T-cell (primary cell): Measurements from ENCODE around the gene LHX1. TPM values are rescaled to one million over a fixed set of nuclear protein-coding genes. Genes with fewer than 3 reads are reported as not detected.
A peak's percentile ranks its signal among the peaks of the same experiment; 100 is the strongest.

ENCODE experiments used
- ATAC-seq, 4 experiments: fragments of 200-7000 bp in 3 of 4; fragments of 150-1000 bp in 1 of 4; cut with Tn5 transposase; replicated peaks in 1 of 4; 1 replicate in 3 of 4; 2 replicates in 1 of 4; pipeline ENCODE4 v1.10.0; 2021; ENCODE audit warnings: moderate library complexity in 3 of 4, mild to moderate bottlenecking in 2 of 4, moderate number of reproducible peaks in 1 of 4
- CTCF ChIA-PET, 2 donors: fragments of 300-600 bp; sonication (Branson Sonifier 250); formaldehyde crosslinking; loops; one replicate each; lab custom pipeline; 2022; ENCODE audit warnings: antibody characterized with exemption in 2 of 2; lab: Charles Lee
- POLR2A ChIA-PET, 2 donors: fragments of 300-600 bp; sonication (Branson Sonifier 250); formaldehyde crosslinking; loops; one replicate each; lab custom pipeline; 2022; ENCODE audit warnings: antibody characterized with exemption in 2 of 2; lab: Charles Lee
- DNase-seq, 35 experiments: peaks; one replicate each; pipeline versions ENCODE4 v3.0.0 to v3.0.0-alpha.2; 2013 to 2023
- H3K27ac ChIP-seq: one replicate; pipeline ENCODE4 v1.5.1; 2013; ENCODE audit warnings: low read length
- H3K27me3 ChIP-seq, 2 experiments: replicated peaks in 1 of 2; 1 replicate in 1 of 2; 2 replicates in 1 of 2; pipeline versions ENCODE4 v1.6.1 to v1.7.0; 2013; ENCODE audit warnings: low read length in 1 of 2, mixed read lengths in 1 of 2; ENCODE audit not compliant: control insufficient read depth in 2 of 2, insufficient read depth in 2 of 2; ENCODE audit errors: extremely low read depth in 1 of 2
- H3K36me3 ChIP-seq, 2 donors: 1 replicate in 1 of 2; 2 replicates in 1 of 2; pipeline versions ENCODE4 v1.6.1 to v1.7.0; 2013; ENCODE audit warnings: low read length in 1 of 2; ENCODE audit not compliant: control insufficient read depth in 2 of 2, insufficient read depth in 1 of 2; ENCODE audit errors: extremely low read depth in 1 of 2
- H3K4me1 ChIP-seq, 2 experiments: 1 replicate in 1 of 2; 2 replicates in 1 of 2; pipeline versions ENCODE4 v1.6.1 to v1.7.0; 2013; ENCODE audit warnings: low read length in 2 of 2, mixed read lengths in 1 of 2; ENCODE audit not compliant: insufficient read depth in 2 of 2, control insufficient read depth in 1 of 2; ENCODE audit errors: extremely low read depth in 1 of 2
- H3K4me3 ChIP-seq, 2 donors: 1 replicate in 1 of 2; 2 replicates in 1 of 2; pipeline versions ENCODE4 v1.5.1 to v1.7.0; 2013; ENCODE audit warnings: mild to moderate bottlenecking in 2 of 2, low read length in 1 of 2, moderate library complexity in 1 of 2; ENCODE audit not compliant: control insufficient read depth in 1 of 2; ENCODE audit errors: extremely low read depth in 1 of 2
- H3K9me3 ChIP-seq: 2 replicates; pipeline ENCODE4 v1.7.0; 2013
- H3K27ac Mint-ChIP-seq, 2 donors: one replicate each; pipeline ENCODE4 v1.8.0; 2020 to 2021; ENCODE audit warnings: mild to moderate bottlenecking in 2 of 2, mixed read lengths in 2 of 2
- H3K27me3 Mint-ChIP-seq, 2 donors: one replicate each; pipeline ENCODE4 v1.8.0; 2021 to 2022; ENCODE audit warnings: mixed read lengths in 2 of 2
- H3K36me3 Mint-ChIP-seq: one replicate; pipeline ENCODE4 v1.8.0; 2021; ENCODE audit warnings: mixed read lengths
- H3K4me1 Mint-ChIP-seq, 3 donors: one replicate each; pipeline ENCODE4 v1.8.0; 2020 to 2022; ENCODE audit warnings: mixed read lengths in 3 of 3, mild to moderate bottlenecking in 1 of 3
- H3K4me3 Mint-ChIP-seq, 3 donors: one replicate each; pipeline ENCODE4 v1.8.0; 2020 to 2022; ENCODE audit warnings: mild to moderate bottlenecking in 3 of 3, mixed read lengths in 3 of 3, moderate library complexity in 3 of 3
- H3K9me3 Mint-ChIP-seq, 3 donors: one replicate each; pipeline ENCODE4 v1.8.0; 2020 to 2022; ENCODE audit warnings: mixed read lengths in 3 of 3
- WGBS: methylation state at CpG from one replicate; pipeline ENCODE4 v1.1.5; 2013; ENCODE audit warnings: missing lambda C conversion rate; ENCODE audit not compliant: insufficient coverage; 5-methylcytosine and 5-hydroxymethylcytosine counted together
- total RNA-seq, 35 experiments: library from RNA in 6 of 35; stranded (reverse) in 6 of 35; fragments of 120-200 nt in 1 of 35; gene quantifications; one replicate each; pipeline versions ENCODE4 v1.2.1 to v1.2.4 and lab custom pipeline; 2013 to 2026

Gene LHX1
- not detected for total RNA-seq
- 0.04 TPM for total RNA-seq (2013)
- 0 to 0.15 (median 0.04) reads per million in 29 experiments for total RNA-seq (lab: John Stamatoyannopoulos, UW)

DNA sequence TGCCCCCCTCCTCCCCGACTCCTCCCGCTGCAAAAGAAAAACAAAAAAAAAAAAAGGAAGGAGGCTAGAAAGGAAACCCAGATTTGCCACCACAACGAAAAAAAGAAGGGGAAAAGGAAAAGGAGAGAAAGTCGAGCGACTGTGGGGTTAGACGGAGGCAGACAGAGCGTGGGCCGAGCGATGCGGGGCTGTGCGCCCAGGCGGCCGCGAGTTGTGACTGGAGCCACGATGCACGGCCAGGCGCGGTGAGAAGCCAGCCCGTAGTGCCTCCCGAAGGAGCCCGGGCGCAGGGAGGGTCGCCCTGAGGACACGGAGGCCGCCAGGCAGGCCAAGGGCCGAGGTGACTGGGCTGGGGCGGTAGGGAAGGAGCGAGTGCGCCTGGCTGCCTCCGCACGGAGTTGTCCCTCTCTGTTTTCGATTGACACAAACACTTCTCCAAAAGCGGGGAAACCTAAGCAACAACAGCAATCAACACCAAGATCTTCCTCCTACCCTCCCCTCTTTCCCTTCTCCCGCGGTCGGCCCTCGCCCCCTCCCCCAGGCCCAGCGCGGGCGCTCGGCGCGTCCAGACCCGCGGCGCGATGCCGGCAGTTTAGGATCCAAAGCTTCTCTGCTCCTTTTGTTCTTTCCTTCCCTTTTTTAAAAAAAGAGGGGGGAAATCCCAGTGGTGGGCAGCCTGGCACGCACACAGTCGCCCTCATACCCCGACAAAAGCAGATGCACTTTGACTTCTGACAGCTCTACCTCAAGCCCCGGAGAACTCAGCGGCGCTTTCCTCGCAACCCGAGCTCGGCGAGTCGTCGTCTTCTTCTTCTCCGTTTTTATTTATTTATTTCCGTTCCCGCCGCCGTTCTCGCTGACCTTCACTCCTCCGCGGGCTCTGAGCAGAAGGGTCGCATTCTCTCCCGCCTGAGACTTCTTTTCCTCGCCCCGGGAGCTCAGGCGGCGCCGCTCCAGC lies at the start of gene LHX1:
LHX1 (plus strand) TSS at position 475 of the 958 bp plus-strand sequence. CDS start 723 bp downstream, outside the sequence.
- no peak within 1 kb of the TSS for H3K27ac ChIP-seq
- H3K27me3 ChIP-seq, result peaks cover 21 to 99% of the 10 kb centered on the region in 2 experiments
- POLR2A ChIA-PET, result interaction anchor here in 1 of 2 donors (0.6 kb wide), 1 partner anchor 952 kb away, joined by 4 read pairs; no protein-coding TSS in a partner anchor
- peak within 1 kb of the TSS in 1 of 2 donors; percentile 71 for H3K27ac Mint-ChIP-seq
- H3K9me3 ChIP-seq, result no peaks in the 10 kb centered on the region
- CTCF ChIA-PET, result no interaction called here
- H3K9me3 Mint-ChIP-seq, result no peaks in the 10 kb centered on the region
- peak in 1 of 4 experiments; percentile 24 for ATAC-seq
- peak within 1 kb of the TSS; percentile 11 to 68 for H3K4me3 ChIP-seq
- WGBS, result 3% methylated on average over 58 of the region's 75 CpGs
- H3K36me3 Mint-ChIP-seq, result no peaks in the 10 kb centered on the region
- peaks cover 66 to 90% of the 10 kb centered on the region in 2 donors for H3K27me3 Mint-ChIP-seq
- H3K4me1 Mint-ChIP-seq, result peaks cover 69 to 75% (median 70%) of the 10 kb centered on the region in 3 donors
- peak within 1 kb of the TSS; percentile 62 to 75 (median 71) for H3K4me3 Mint-ChIP-seq
- DNase-seq, result peak in 3 of 35 experiments; percentile 19 to 51 (median 41)
- no peaks in the 10 kb centered on the region for H3K36me3 ChIP-seq
- peaks cover 28 to 95% of the 10 kb centered on the region in 2 experiments for H3K4me1 ChIP-seq

DNA sequence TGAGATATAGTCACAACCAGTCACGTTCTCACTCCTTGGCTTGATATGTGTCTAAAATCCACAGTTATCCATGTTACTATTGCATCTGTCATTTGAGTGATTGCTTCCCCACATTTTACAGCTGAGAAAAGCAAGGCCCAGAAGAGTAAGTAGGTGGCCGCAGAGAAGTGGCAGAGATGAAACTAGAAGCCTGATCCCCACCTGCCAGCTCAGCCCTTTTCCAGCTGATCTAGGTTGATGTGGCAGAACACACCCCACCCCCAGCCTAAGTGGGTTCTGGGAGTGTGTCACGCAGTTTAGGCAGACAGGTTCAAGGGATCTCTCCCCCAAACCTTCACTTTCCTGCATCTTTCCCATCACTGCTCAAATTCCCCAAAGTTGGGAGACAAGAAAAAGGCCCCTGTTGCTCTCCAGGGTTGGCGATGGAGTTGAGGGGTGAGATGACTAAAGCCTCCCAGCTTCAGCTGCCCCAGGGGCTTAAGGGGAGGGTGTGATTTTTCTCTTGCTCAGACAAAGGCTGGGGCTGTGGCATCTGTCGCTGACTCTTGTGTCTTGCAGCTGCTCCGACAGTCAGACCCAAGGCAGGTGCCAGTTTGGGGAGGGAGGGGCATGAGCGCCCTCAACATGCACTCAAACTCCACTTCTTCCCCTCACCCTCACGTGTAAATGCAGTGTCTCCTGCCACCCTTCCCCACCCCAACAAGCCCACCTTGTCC lies 48.9 kb upstream of the LHX1 start:
- no peaks in the 10 kb centered on the region for H3K9me3 Mint-ChIP-seq
- ChIA-PET POLR2A (no interaction called here), CTCF (no interaction called here)
- 80% methylated on average over 1 of the region's 8 CpGs for WGBS
- H3K27ac ChIP-seq, result no peak overlapping the region
- H3K27me3 ChIP-seq, result peaks cover 0 to 48% of the 10 kb centered on the region in 2 experiments
- H3K4me3 Mint-ChIP-seq, result no peak overlapping the region
- no peaks in the 10 kb centered on the region for H3K36me3 ChIP-seq
- H3K27me3 Mint-ChIP-seq, result peaks cover 23 to 38% of the 10 kb centered on the region in 2 donors
- no peak overlapping the region for H3K27ac Mint-ChIP-seq
- H3K4me1 Mint-ChIP-seq, result no peaks in the 10 kb centered on the region
- DNase-seq (no peak), ATAC-seq (no peak)
- no peaks in the 10 kb centered on the region for H3K9me3 ChIP-seq
- H3K36me3 Mint-ChIP-seq, result no peaks in the 10 kb centered on the region
- peaks cover 0 to 3% of the 10 kb centered on the region in 2 experiments for H3K4me1 ChIP-seq
- no peak overlapping the region for H3K4me3 ChIP-seq

DNA sequence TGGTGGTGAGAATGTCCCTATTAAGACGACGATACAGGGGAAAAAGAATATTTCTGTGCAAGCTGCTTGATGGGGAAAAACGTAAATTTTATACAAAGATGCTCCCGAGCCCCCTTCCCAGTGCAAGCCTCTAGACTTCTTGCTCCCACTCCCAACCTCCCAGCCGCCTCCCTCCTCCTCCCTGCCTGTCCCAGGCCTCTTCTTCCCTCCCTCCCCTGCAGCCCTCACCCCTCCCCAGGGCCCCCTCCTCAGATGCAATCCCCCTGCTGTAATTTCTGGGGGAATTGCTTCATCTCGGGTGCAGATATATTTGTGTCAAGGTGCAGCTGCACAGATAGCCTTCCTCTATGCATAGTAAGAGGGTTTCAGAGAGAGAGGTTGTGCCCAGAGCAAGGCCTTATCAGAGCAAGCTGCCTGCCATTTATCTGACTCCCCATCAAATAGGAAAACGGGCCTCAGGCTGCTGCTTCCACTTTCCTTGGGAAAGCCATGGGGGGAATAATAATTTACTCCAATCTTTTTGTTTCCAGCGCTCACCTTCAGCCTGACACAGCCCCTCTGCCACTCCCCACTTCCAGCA lies 47.4 kb upstream of the LHX1 start:
- 40% methylated on average over 1 of the region's 8 CpGs for WGBS
- Histone ChIP-seq H3K4me1 (no peaks in the 10 kb centered on the region), H3K27ac (no peak overlapping the region), H3K36me3 (no peaks in the 10 kb centered on the region), H3K9me3 (no peaks in the 10 kb centered on the region), H3K27me3 (peaks cover 0 to 45% of the 10 kb centered on the region in 2 experiments), H3K4me3 (no peak overlapping the region)
- Mint-ChIP-seq H3K9me3 (no peaks in the 10 kb centered on the region), H3K27me3 (peaks cover 23 to 30% of the 10 kb centered on the region in 2 donors), H3K27ac (no peak overlapping the region), H3K36me3 (no peaks in the 10 kb centered on the region), H3K4me3 (no peak overlapping the region), H3K4me1 (no peaks in the 10 kb centered on the region)
- CTCF ChIA-PET, result no interaction called here
- ATAC-seq (no peak), DNase-seq (no peak)
- POLR2A ChIA-PET, result no interaction called here

DNA sequence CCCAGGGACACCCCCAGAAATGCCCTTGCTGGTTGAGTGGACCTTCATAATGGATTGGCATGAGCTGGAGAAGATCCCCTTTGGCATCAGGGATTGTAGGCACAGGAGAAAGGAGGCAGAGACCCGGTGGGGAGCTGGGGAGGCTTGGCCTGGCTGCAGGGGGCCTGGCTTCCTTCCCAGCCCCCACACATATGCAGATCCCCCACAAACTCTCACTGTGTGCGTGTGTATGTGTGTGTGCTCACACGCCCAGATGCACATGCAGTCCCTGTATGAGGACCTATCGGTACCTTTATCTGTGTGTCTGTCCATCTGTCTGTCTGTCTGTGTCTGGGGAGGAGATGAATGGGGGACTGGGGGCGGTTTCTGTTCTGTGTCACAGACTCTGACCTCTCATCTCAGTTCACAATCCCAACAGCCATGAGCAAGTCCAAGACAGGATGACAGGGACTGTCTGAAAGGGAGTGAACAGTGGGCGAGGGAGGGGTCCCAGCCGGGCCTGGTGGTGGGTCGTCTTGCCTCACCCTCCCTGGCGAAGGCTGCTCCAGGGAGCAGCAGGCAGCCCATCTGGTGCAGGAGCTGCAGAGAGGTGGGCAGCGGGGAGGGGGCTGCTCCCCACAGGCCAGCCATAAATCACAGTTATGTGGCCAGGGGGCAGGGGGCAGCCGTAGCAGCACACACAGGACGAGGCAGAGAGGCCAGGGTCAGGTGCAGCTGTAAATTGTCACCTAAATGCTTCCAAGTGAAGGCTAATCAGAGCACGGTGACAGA lies 46.7 kb upstream of the LHX1 start:
- H3K4me3 Mint-ChIP-seq, result no peak overlapping the region
- POLR2A ChIA-PET, result no interaction called here
- CTCF ChIA-PET, result no interaction called here

DNA sequence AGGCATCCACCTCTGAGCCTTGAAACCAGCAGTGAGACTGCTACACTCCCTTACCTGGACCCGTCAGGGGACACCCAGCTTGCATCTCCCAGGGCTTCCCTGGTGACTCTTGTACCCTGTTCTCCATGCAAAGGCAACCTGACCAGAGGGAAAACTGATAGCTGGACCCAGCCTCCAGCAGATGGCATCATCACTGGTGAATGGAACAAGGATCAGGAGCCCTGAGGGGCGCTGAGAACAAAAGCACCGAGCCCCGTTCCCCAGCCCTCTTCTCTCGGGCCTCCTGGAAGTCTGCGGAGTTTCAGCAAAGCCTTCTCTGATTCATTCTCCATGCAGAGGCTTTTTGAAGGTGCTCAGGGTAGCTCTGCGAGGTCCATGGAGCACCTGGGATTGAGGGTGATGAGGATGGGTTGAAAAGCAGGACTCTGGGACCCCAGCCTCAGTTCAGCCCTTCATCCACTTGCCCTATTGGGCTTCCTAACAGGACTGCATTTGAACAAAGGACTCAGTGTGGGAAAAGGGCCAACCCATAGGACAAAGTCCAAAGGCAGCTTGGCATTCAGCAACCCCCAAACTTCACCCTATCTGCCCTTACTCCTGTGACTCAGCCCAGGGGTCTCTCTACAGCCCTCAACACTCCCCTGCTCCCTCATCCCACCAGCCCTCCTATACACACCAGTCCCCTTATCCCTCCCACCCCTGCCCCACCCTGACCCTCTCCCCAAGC lies 45.0 kb upstream of the LHX1 start:
- WGBS, result 60% methylated on average over 3 of the region's 7 CpGs
- CTCF ChIA-PET, result no interaction called here
- Mint-ChIP-seq H3K9me3 (no peaks in the 10 kb centered on the region), H3K4me3 (no peak overlapping the region), H3K27me3 (peaks cover 5 to 8% of the 10 kb centered on the region in 2 donors), H3K4me1 (no peaks in the 10 kb centered on the region), H3K36me3 (no peaks in the 10 kb centered on the region), H3K27ac (no peak overlapping the region)
- POLR2A ChIA-PET, result no interaction called here
- no peaks in the 10 kb centered on the region for H3K36me3 ChIP-seq
- ATAC-seq (no peak), DNase-seq (no peak)
- no peaks in the 10 kb centered on the region for H3K9me3 ChIP-seq
- H3K4me1 ChIP-seq, result no peaks in the 10 kb centered on the region
- H3K4me3 ChIP-seq, result no peak overlapping the region
- no peak overlapping the region for H3K27ac ChIP-seq
- peaks cover 0 to 39% of the 10 kb centered on the region in 2 experiments for H3K27me3 ChIP-seq

More for the DNA sequence above, 46.7 kb upstream of the LHX1 start:
- no peak for DNase-seq
- Mint-ChIP-seq H3K4me1 (no peaks in the 10 kb centered on the region), H3K36me3 (no peaks in the 10 kb centered on the region), H3K27ac (no peak overlapping the region), H3K9me3 (no peaks in the 10 kb centered on the region), H3K27me3 (peaks cover 18 to 23% of the 10 kb centered on the region in 2 donors)
- WGBS, result 75% methylated on average over 8 of the region's 13 CpGs
- H3K36me3 ChIP-seq, result no peaks in the 10 kb centered on the region
- ATAC-seq, result no peak
- H3K4me3 ChIP-seq, result no peak overlapping the region
- no peaks in the 10 kb centered on the region for H3K4me1 ChIP-seq
- no peaks in the 10 kb centered on the region for H3K9me3 ChIP-seq
- peaks cover 0 to 40% of the 10 kb centered on the region in 2 experiments for H3K27me3 ChIP-seq
- H3K27ac ChIP-seq, result no peak overlapping the region
